NK-92 (cell line): ENCODE results near the gene MRFAP1L1.

ENCODE experiments used
- DNase-seq: peaks from one replicate; lab custom pipeline; 2025; ENCODE audit not compliant: unreplicated experiment; lab: John Stamatoyannopoulos, UW

MRFAP1L1 gene

GRCh38 chr4:6663596-6664393 is 45.9 kb downstream of the MRFAP1L1 start:
- DNase-seq: no peak

- DNase-seq: no peak
Observed at GRCh38 chr4:6662591-6662990, 47.1 kb downstream of the MRFAP1L1 start.

- no peak for DNase-seq
Observed at GRCh38 chr4:6660430-6660829, 49.2 kb downstream of the MRFAP1L1 start.

- no peak for DNase-seq
Observed at GRCh38 chr4:6659897-6660296, 49.8 kb downstream of the MRFAP1L1 start.

GRCh38 chr4:6658597-6659075 is 51.0 kb downstream of the MRFAP1L1 start:
- DNase-seq: no peak

- DNase-seq: no peak
Observed at GRCh38 chr4:6658209-6658595, 51.5 kb downstream of the MRFAP1L1 start.
